ENCODE results near the gene ZWILCH.
"Not testable (repeated sequence)": the region's sequence is repeated elsewhere in the genome, so short reads cannot be mapped to it uniquely, and the experiment has no call there.

ZWILCH gene

GRCh38 chr15:66581972-66582537 lies 76.9 kb downstream of the ZWILCH start:
- no peak overlapping the region for H3K4me3 ChIP-seq (ENCODE audit: low read depth, low read length)
- DNase-seq (ENCODE audit: low read depth, low spot score), result no peak
- in situ Hi-C loops (cut with HindIII; ENCODE audit: low sequenced_read_pairs), result no loop called here
- no peak for TF ChIP-seq CTCF (IDR thresholded peaks at IDR 0.05; ENCODE audit: low read depth, low read length)

- in situ Hi-C loops (cut with HindIII; ENCODE audit: low sequenced_read_pairs), result no loop called here
- DNase-seq (ENCODE audit: low read depth, low spot score), result no peak
- no peak for TF ChIP-seq CTCF (IDR thresholded peaks at IDR 0.05; ENCODE audit: low read depth, low read length)
- H3K4me3 ChIP-seq (ENCODE audit: low read depth, low read length), result no peak overlapping the region
These were observed 81.2 kb downstream of the ZWILCH start for GRCh38 chr15:66586155-66586976.

- H3K4me3 ChIP-seq (ENCODE audit: low read depth, low read length), result no peak overlapping the region
- TF ChIP-seq CTCF (IDR thresholded peaks at IDR 0.05; ENCODE audit: low read depth, low read length), result no peak
- in situ Hi-C loops (cut with HindIII; ENCODE audit: low sequenced_read_pairs), result no loop called here
- no peak for DNase-seq (ENCODE audit: low read depth, low spot score)
These were observed 81.9 kb downstream of the ZWILCH start for GRCh38 chr15:66587020-66587419.

GRCh38 chr15:66587749-66588148 lies 82.6 kb downstream of the ZWILCH start:
- TF ChIP-seq CTCF (IDR thresholded peaks at IDR 0.05; ENCODE audit: low read depth, low read length), result no peak
- no peak for DNase-seq (ENCODE audit: low read depth, low spot score)
- no peak overlapping the region for H3K4me3 ChIP-seq (ENCODE audit: low read depth, low read length)
- in situ Hi-C loops (cut with HindIII; ENCODE audit: low sequenced_read_pairs), result no loop called here

GRCh38 chr15:66588537-66588936 lies 83.4 kb downstream of the ZWILCH start:
- no peak overlapping the region for H3K4me3 ChIP-seq (ENCODE audit: low read depth, low read length)
- no peak for TF ChIP-seq CTCF (IDR thresholded peaks at IDR 0.05; ENCODE audit: low read depth, low read length)
- no peak for DNase-seq (ENCODE audit: low read depth, low spot score)
- in situ Hi-C loops (cut with HindIII; ENCODE audit: low sequenced_read_pairs), result no loop called here

- TF ChIP-seq CTCF (IDR thresholded peaks at IDR 0.05; ENCODE audit: low read depth, low read length), result no peak
- H3K4me3 ChIP-seq (ENCODE audit: low read depth, low read length), result no peak overlapping the region
- no peak for DNase-seq (ENCODE audit: low read depth, low spot score)
- in situ Hi-C loops (cut with HindIII; ENCODE audit: low sequenced_read_pairs), result no loop called here
These were observed 83.8 kb downstream of the ZWILCH start for GRCh38 chr15:66588971-66589370.

- DNase-seq (ENCODE audit: low read depth, low spot score); H3K4me3 ChIP-seq (ENCODE audit: low read depth, low read length); in situ Hi-C loops (cut with HindIII; ENCODE audit: low sequenced_read_pairs): not testable (repeated sequence)
These were observed 84.3 kb downstream of the ZWILCH start for GRCh38 chr15:66589429-66589828.

All from astrocyte of the spinal cord (primary cell).